Measurements from ENCODE around the gene SLU7. TPM values are rescaled to one million over a fixed set of nuclear protein-coding genes. Genes with fewer than 3 reads are reported as not detected.
"Not testable (repeated sequence)": the region's sequence is repeated elsewhere in the genome, so short reads cannot be mapped to it uniquely, and the experiment has no call there.

The SLU7 gene
- polyA plus RNA-seq, 3 donors: 57.4 to 76.1 (median 69.8) TPM

- no peak for DNase-seq
These were observed 34.9 kb upstream of the SLU7 start for GRCh38 chr5:160453751-160454150.

GRCh38 chr5:160452795-160453194, 33.9 kb upstream of the SLU7 start:
- DNase-seq: no peak

GRCh38 chr5:160452036-160452435, 33.2 kb upstream of the SLU7 start:
- DNase-seq: no peak

- no peak for DNase-seq
These were observed 32.4 kb upstream of the SLU7 start for GRCh38 chr5:160451281-160451680.

- no peak for DNase-seq
These were observed 31.5 kb upstream of the SLU7 start for GRCh38 chr5:160450164-160450932.

- no peak for DNase-seq
These were observed 30.6 kb upstream of the SLU7 start for GRCh38 chr5:160449458-160449857.

- no peak for DNase-seq
These were observed 30.0 kb upstream of the SLU7 start for GRCh38 chr5:160448886-160449285.

- no peak for DNase-seq
These were observed 26.9 kb upstream of the SLU7 start for GRCh38 chr5:160445751-160446150.

- DNase-seq: no peak
These were observed 26.3 kb upstream of the SLU7 start for GRCh38 chr5:160445132-160445531.

- DNase-seq: no peak
These were observed 25.5 kb upstream of the SLU7 start for GRCh38 chr5:160444407-160444806.

- no peak for DNase-seq
These were observed 24.0 kb upstream of the SLU7 start for GRCh38 chr5:160442824-160443431.

GRCh38 chr5:160441311-160441781, 22.5 kb upstream of the SLU7 start:
- no peak for DNase-seq

GRCh38 chr5:160439205-160439600, 20.3 kb upstream of the SLU7 start:
- DNase-seq: peak; percentile 80

GRCh38 chr5:160438316-160439204, 19.7 kb upstream of the SLU7 start:
- peak; percentile 57 for DNase-seq

GRCh38 chr5:160437271-160437670, 18.4 kb upstream of the SLU7 start:
- no peak for DNase-seq

- not testable (repeated sequence) for DNase-seq
These were observed 17.8 kb upstream of the SLU7 start for GRCh38 chr5:160436661-160437060.

GRCh38 chr5:160436017-160436416, 17.1 kb upstream of the SLU7 start:
- no peak for DNase-seq

GRCh38 chr5:160435532-160435931, 16.7 kb upstream of the SLU7 start:
- DNase-seq: no peak

GRCh38 chr5:160434022-160434531, 15.2 kb upstream of the SLU7 start:
- DNase-seq: peak; percentile 93

- DNase-seq: no peak
These were observed 13.9 kb upstream of the SLU7 start for GRCh38 chr5:160432787-160433186.

GRCh38 chr5:160432196-160432595, 13.3 kb upstream of the SLU7 start:
- no peak for DNase-seq

GRCh38 chr5:160427607-160428006, 8.7 kb upstream of the SLU7 start:
- no peak for DNase-seq

All from renal pelvis (tissue), 4 donors.